Thoracic aorta (tissue), 2 donors: ENCODE measurements around the gene UVSSA. TPM values are rescaled to one million over a fixed set of nuclear protein-coding genes. Genes with fewer than 3 reads are reported as not detected.
"Not testable (repeated sequence)": the region's sequence is repeated elsewhere in the genome, so short reads cannot be mapped to it uniquely, and the experiment has no call there.

Experiments
- ATAC-seq: fragments of 150-250 bp; one replicate; pipeline ENCODE4 v1.8.0; 2017; ENCODE audit warnings: low read depth; ENCODE audit not compliant: insufficient number of reproducible peaks, low FRiP score
- DNase-seq: peaks from one replicate; pipeline ENCODE4 v3.0.0-alpha.2; 2020; ENCODE audit warnings: low spot score
- H3K27ac ChIP-seq, 2 donors: fragments of 200-600 bp; sonication (generic); 1 replicate in 1 of 2; 2 replicates in 1 of 2; pipeline ENCODE4 v1.5.1; 2016; ENCODE audit warnings: mild to moderate bottlenecking in 2 of 2, moderate library complexity in 2 of 2
- H3K27me3 ChIP-seq: fragments of 200-600 bp; sonication (generic); replicated peaks from 2 replicates; pipeline ENCODE4 v1.6.0; 2016; ENCODE audit warnings: mild to moderate bottlenecking; ENCODE audit not compliant: insufficient read depth
- H3K36me3 ChIP-seq: fragments of 200-600 bp; sonication (generic); one replicate; pipeline ENCODE4 v1.5.1; 2016
- H3K4me1 ChIP-seq, 2 donors: fragments of 200-600 bp; sonication (generic); 1 replicate in 1 of 2; 2 replicates in 1 of 2; pipeline versions ENCODE4 v1.5.1 to v1.6.0; 2016; ENCODE audit warnings: low read depth in 2 of 2, mild to moderate bottlenecking in 1 of 2; ENCODE audit not compliant: control insufficient read depth in 1 of 2
- H3K4me3 ChIP-seq: fragments of 200-600 bp; sonication (generic); 2 replicates; pipeline ENCODE4 v1.5.1; 2016; ENCODE audit warnings: mild to moderate bottlenecking
- H3K9me3 ChIP-seq: fragments of 200-600 bp; sonication (generic); 2 replicates; pipeline ENCODE4 v1.5.1; 2016
- CTCF ChIP-seq: fragments of 200-600 bp; sonication (generic); IDR thresholded peaks from one replicate; pipeline ENCODE4 v1.5.1; 2019; ENCODE audit warnings: antibody characterized with exemption
- total RNA-seq, 2 donors: library from RNA; depleted of rRNA; stranded (reverse); fragments of >200 nt; gene quantifications; one replicate each; pipeline versions ENCODE4 v1.1.0 to v1.2.3, GENCODE V29; 2016

Gene UVSSA
- total RNA-seq, 2 donors from 2014 or later: 23.3 to 29.0 TPM

GRCh38 chr4:1370321-1371124 is 23.5 kb downstream of the UVSSA start:
- H3K27me3 ChIP-seq: no peaks in the 10 kb centered on the region
- no peak for DNase-seq
- ATAC-seq: no peak
- H3K4me3 ChIP-seq: no peak overlapping the region
- H3K9me3 ChIP-seq: no peaks in the 10 kb centered on the region
- H3K4me1 ChIP-seq: no peaks in the 10 kb centered on the region
- H3K36me3 ChIP-seq: peaks cover 11% of the 10 kb centered on the region
- TF ChIP-seq CTCF: no peak
- H3K27ac ChIP-seq: no peak overlapping the region

- H3K4me1 ChIP-seq: no peaks in the 10 kb centered on the region
- TF ChIP-seq CTCF: no peak
- H3K36me3 ChIP-seq: peaks cover 17% of the 10 kb centered on the region
- H3K9me3 ChIP-seq: no peaks in the 10 kb centered on the region
- H3K4me3 ChIP-seq: no peak overlapping the region
- no peak overlapping the region for H3K27ac ChIP-seq
- no peaks in the 10 kb centered on the region for H3K27me3 ChIP-seq
- no peak for ATAC-seq
- no peak for DNase-seq
These were observed 24.5 kb downstream of the UVSSA start for GRCh38 chr4:1371176-1372165.

- not testable (repeated sequence) for DNase-seq, H3K4me1 ChIP-seq, H3K27me3 ChIP-seq, H3K27ac ChIP-seq, H3K4me3 ChIP-seq, ATAC-seq, H3K9me3 ChIP-seq
- H3K36me3 ChIP-seq: peaks cover 16% of the 10 kb centered on the region
These were observed 25.6 kb downstream of the UVSSA start for GRCh38 chr4:1372576-1372975.

- Histone ChIP-seq H3K27ac (no peak overlapping the region), H3K4me3 (no peak overlapping the region), H3K4me1 (no peaks in the 10 kb centered on the region), H3K27me3 (no peaks in the 10 kb centered on the region), H3K36me3 (peaks cover 16% of the 10 kb centered on the region), H3K9me3 (no peaks in the 10 kb centered on the region)
- no peak for DNase-seq
- TF ChIP-seq CTCF: no peak
- ATAC-seq: no peak
These were observed 27.1 kb downstream of the UVSSA start for GRCh38 chr4:1373892-1374705.

- H3K36me3 ChIP-seq: peaks cover 16% of the 10 kb centered on the region
These were observed 27.7 kb downstream of the UVSSA start for GRCh38 chr4:1374706-1375045.

More at GRCh38 chr4:1374706-1375045, 27.7 kb downstream of the UVSSA start:
- Histone ChIP-seq H3K27me3 (no peaks in the 10 kb centered on the region), H3K4me3 (no peak overlapping the region), H3K9me3 (no peaks in the 10 kb centered on the region), H3K27ac (no peak overlapping the region), H3K4me1 (no peaks in the 10 kb centered on the region)
- ATAC-seq: no peak
- no peak for DNase-seq
- no peak for TF ChIP-seq CTCF
